MCF 10A (cell line): ENCODE measurements around the gene AUTS2. TPM values are rescaled to one million over a fixed set of nuclear protein-coding genes. Genes with fewer than 3 reads are reported as not detected.

ENCODE experiments used
- BruUV-seq: library from RNA; stranded (reverse); fragments of 400-500 nt; replicated peaks from 2 replicates; lab custom pipeline; 2021; lab: Mats Ljungman, UMichigan
- CTCF ChIA-PET: fragments of 300-600 bp; sonication (Branson Sonifier 250); formaldehyde crosslinking; extraction: SDS; loops from one replicate; lab custom pipeline; 2021; ENCODE audit warnings: antibody characterized with exemption, inconsistent platforms; lab: Yijun Ruan, JAX
- POLR2A ChIA-PET: fragments of 300-600, 350-650 bp; sonication (Branson Sonifier 250); formaldehyde crosslinking; extraction: SDS; loops from one replicate; lab custom pipeline; 2020; ENCODE audit warnings: antibody characterized with exemption, inconsistent platforms; lab: Yijun Ruan, JAX
- DNase-seq: peaks from one replicate; pipeline ENCODE4 v3.0.0-alpha.2; 2018; ENCODE audit not compliant: unreplicated experiment
- H3K27ac Mint-ChIP-seq: one replicate; pipeline ENCODE4 v1.8.0; 2022; ENCODE audit warnings: mild to moderate bottlenecking, low read depth, mixed read lengths; ENCODE audit not compliant: unreplicated experiment
- H3K27me3 Mint-ChIP-seq: one replicate; pipeline ENCODE4 v1.8.0; 2022; ENCODE audit warnings: mixed read lengths; ENCODE audit not compliant: insufficient read depth, unreplicated experiment
- H3K36me3 Mint-ChIP-seq: one replicate; pipeline ENCODE4 v1.8.0; 2022; ENCODE audit warnings: mild to moderate bottlenecking, moderate library complexity, mixed read lengths; ENCODE audit not compliant: insufficient read depth, unreplicated experiment
- H3K4me1 Mint-ChIP-seq: one replicate; pipeline ENCODE4 v1.8.0; 2022; ENCODE audit warnings: mixed read lengths; ENCODE audit not compliant: insufficient read depth, unreplicated experiment
- H3K4me3 Mint-ChIP-seq: one replicate; pipeline ENCODE4 v1.8.0; 2022; ENCODE audit warnings: mild to moderate bottlenecking, moderate library complexity, mixed read lengths; ENCODE audit not compliant: unreplicated experiment
- H3K9me3 Mint-ChIP-seq: one replicate; pipeline ENCODE4 v1.8.0; 2022; ENCODE audit warnings: mixed read lengths; ENCODE audit not compliant: unreplicated experiment
- intact Hi-C: fragments of 100-400 bp; cut with micrococcal nuclease; formaldehyde crosslinking; loops from 2 replicates; pipeline ENCODE4 v1.14.1; 2022
- total RNA-seq: library from RNA; stranded (reverse); gene quantifications from 2 replicates; pipeline ENCODE4 v1.2.3, GENCODE V29; 2022
- TF ChIP-seq, protein P1 (sequence below): fragments of 200-600 bp; IDR thresholded peaks from one replicate; pipeline ENCODE4 v1.8.0; 2022; ENCODE audit warnings: antibody characterized with exemption, mild to moderate bottlenecking; ENCODE audit not compliant: unreplicated experiment

Gene AUTS2
- total RNA-seq, 1 experiment from 2014 or later, result 1.3 TPM

- H3K9me3 Mint-ChIP-seq, result peaks cover 14% of the 10 kb centered on the region
- intact Hi-C loops, result no loop called here
- no TSS peak for BruUV-seq
- no peaks in the 10 kb centered on the region for H3K27me3 Mint-ChIP-seq
- no peak overlapping the region for H3K27ac Mint-ChIP-seq
- H3K4me3 Mint-ChIP-seq, result no peak overlapping the region
- no peak for DNase-seq
- CTCF ChIA-PET, result no interaction called here
- POLR2A ChIA-PET, result no interaction called here
- TF ChIP-seq, protein P1, sequence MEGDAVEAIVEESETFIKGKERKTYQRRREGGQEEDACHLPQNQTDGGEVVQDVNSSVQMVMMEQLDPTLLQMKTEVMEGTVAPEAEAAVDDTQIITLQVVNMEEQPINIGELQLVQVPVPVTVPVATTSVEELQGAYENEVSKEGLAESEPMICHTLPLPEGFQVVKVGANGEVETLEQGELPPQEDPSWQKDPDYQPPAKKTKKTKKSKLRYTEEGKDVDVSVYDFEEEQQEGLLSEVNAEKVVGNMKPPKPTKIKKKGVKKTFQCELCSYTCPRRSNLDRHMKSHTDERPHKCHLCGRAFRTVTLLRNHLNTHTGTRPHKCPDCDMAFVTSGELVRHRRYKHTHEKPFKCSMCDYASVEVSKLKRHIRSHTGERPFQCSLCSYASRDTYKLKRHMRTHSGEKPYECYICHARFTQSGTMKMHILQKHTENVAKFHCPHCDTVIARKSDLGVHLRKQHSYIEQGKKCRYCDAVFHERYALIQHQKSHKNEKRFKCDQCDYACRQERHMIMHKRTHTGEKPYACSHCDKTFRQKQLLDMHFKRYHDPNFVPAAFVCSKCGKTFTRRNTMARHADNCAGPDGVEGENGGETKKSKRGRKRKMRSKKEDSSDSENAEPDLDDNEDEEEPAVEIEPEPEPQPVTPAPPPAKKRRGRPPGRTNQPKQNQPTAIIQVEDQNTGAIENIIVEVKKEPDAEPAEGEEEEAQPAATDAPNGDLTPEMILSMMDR, result no peak
- no peaks in the 10 kb centered on the region for H3K4me1 Mint-ChIP-seq
- no peaks in the 10 kb centered on the region for H3K36me3 Mint-ChIP-seq
These were observed 785.7 kb downstream of the AUTS2 start for GRCh38 chr7:70384024-70384423.

GRCh38 chr7:70384891-70385290, 786.6 kb downstream of the AUTS2 start:
- H3K27me3 Mint-ChIP-seq, result no peaks in the 10 kb centered on the region
- DNase-seq, result no peak
- ChIA-PET POLR2A (no interaction called here), CTCF (no interaction called here)
- H3K4me3 Mint-ChIP-seq, result no peak overlapping the region
- no peak overlapping the region for H3K27ac Mint-ChIP-seq
- H3K4me1 Mint-ChIP-seq, result no peaks in the 10 kb centered on the region
- H3K9me3 Mint-ChIP-seq, result peaks cover 14% of the 10 kb centered on the region
- intact Hi-C loops, result no loop called here
- BruUV-seq, result no TSS peak
- no peaks in the 10 kb centered on the region for H3K36me3 Mint-ChIP-seq
- TF ChIP-seq, protein P1, result no peak

DNA sequence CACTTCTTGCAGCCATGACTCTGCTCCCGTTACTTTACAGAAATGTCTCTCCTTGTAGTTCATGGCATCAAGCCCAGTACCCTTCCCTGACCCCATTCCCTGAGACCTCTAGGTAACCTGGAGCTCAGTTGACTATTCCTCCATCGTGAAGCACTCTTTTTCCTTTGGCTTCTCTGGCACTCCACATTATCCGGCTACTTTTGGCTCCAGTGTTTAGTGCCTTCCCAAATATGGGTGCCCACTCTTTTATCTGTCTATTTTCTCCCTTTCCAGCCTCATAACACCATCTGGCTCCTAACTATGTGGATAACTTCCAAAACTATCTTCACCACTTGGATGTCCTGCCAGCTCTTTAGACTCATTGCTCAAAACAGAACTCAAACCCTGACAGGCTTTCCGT, 788.9 kb downstream of the AUTS2 start:
- Mint-ChIP-seq H3K4me3 (no peak overlapping the region), H3K9me3 (peaks cover 15% of the 10 kb centered on the region), H3K4me1 (no peaks in the 10 kb centered on the region), H3K27ac (no peak overlapping the region), H3K27me3 (no peaks in the 10 kb centered on the region), H3K36me3 (no peaks in the 10 kb centered on the region)
- TF ChIP-seq, protein P1, result no peak
- BruUV-seq, result no TSS peak
- POLR2A ChIA-PET, result no interaction called here
- CTCF ChIA-PET, result no interaction called here
- intact Hi-C loops, result no loop called here
- no peak for DNase-seq

- H3K9me3 Mint-ChIP-seq, result peaks cover 21% of the 10 kb centered on the region
- ChIA-PET POLR2A (no interaction called here), CTCF (interaction anchor here (0.6 kb wide), 1 partner anchor 465 kb away, joined by 3 read pairs; no protein-coding TSS in a partner anchor)
- H3K4me1 Mint-ChIP-seq, result no peaks in the 10 kb centered on the region
- TF ChIP-seq, protein P1, result no peak
- DNase-seq, result no peak
- H3K4me3 Mint-ChIP-seq, result no peak overlapping the region
- no peak overlapping the region for H3K27ac Mint-ChIP-seq
- intact Hi-C loops, result no loop called here
- BruUV-seq, result no TSS peak
- H3K27me3 Mint-ChIP-seq, result no peaks in the 10 kb centered on the region
- no peaks in the 10 kb centered on the region for H3K36me3 Mint-ChIP-seq
These were observed 791.4 kb downstream of the AUTS2 start for GRCh38 chr7:70389531-70390151.
